NCI-H526 treated with DMSO at 0.1 percent for 48 hours (cell line): ENCODE measurements around the gene CA5A.
"Not testable (repeated sequence)": the region's sequence is repeated elsewhere in the genome, so short reads cannot be mapped to it uniquely, and the experiment has no call there.

Experiments used
- DNase-seq: peaks from one replicate; lab custom pipeline; 2025; lab: John Stamatoyannopoulos, UW

Gene CA5A

DNA sequence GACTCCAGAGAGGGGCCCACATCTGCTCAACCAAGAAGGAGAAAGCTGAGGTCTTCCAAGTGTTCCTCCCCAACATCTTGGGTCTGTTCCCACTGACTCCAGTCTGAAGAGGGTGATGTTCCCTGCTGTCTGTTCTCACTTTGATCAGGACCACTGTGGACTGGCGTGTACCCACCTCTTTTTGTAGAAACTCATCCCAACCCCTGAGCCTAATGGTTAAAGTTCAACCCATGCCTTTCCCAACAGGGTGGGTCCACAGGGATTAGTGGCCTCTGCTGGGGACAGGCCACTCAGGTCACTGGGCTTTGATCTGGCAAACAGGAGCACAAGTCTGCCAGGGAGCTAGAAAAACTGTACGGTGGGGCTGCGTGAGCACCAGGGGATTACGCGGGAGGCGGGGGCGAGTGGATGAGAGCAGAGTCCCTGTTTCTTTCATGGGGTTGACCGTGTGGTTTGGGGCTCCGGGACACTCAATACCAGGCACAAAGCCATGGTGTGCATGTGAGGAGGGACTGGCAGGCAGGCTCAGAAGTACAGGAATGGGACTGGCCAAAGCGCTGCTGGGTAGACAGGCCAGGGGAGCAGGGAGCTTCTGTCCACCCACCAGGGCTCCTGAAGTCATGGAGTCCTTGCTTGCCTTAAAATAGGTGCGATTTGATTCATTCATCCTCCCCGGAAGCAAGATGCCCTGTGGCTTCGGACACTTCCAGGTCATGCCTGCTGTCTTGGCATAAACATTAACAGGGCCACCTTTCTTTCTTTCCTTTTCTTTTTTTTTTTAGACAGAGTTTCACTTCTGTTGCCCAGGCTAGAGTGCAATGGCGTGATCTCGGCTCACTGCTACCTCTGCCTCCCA is at the start of gene CA5A:
CA5A (minus strand) TSS at position 155 of the 856 bp plus-strand sequence; CDS start at position 76, 79 bp downstream.
- DNase-seq: no peak

- not testable (repeated sequence) for DNase-seq
Observed at GRCh38 chr16:87985493-87985892, 49.2 kb upstream of the CA5A start.

GRCh38 chr16:87984632-87985267 is 48.4 kb upstream of the CA5A start:
- no peak for DNase-seq

DNA sequence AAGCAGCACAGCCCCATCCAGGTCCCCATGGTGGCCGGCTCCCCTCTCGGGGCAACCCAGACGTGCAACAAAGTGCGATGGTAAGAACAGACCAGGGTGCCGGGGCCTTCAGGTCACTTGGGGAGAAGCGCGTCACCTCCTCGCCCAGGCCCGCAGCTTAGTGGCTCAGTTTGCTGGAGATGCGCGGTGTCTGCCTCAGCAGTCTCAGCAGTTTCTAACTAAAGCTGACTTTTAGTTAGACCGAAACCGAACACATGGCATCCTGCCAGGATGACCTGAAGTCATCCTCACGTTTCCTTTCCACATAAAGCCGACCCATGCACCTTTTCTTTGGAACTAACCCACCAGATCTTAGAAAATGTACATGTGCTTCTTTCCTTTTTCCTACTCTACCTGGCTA is 47.9 kb upstream of the CA5A start:
- not testable (repeated sequence) for DNase-seq

GRCh38 chr16:87983737-87984097 is 47.4 kb upstream of the CA5A start:
- not testable (repeated sequence) for DNase-seq

GRCh38 chr16:87983072-87983736 is 46.9 kb upstream of the CA5A start:
- DNase-seq: not testable (repeated sequence)

- DNase-seq: no peak
Observed at GRCh38 chr16:87982581-87983041, 46.3 kb upstream of the CA5A start.

DNA sequence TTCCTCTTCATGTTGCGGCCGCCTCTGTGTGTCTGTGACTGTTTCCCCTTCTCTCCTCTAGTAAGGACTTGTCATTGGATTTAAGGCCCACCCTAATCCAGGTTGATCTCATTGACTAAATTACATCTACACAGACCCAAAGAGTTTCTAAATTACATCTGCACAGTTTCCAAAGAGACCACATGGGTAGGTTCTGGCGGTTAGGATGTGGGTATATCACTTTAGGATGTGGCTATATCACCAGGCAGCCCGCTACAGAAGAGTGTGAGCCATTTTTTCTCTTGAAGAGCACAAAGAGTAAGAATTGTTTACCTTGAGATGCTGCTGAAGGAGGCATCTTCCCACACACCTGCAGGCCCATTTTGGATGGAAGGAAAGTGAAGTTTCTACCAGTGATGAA is 45.0 kb upstream of the CA5A start:
- DNase-seq: not testable (repeated sequence)

DNA sequence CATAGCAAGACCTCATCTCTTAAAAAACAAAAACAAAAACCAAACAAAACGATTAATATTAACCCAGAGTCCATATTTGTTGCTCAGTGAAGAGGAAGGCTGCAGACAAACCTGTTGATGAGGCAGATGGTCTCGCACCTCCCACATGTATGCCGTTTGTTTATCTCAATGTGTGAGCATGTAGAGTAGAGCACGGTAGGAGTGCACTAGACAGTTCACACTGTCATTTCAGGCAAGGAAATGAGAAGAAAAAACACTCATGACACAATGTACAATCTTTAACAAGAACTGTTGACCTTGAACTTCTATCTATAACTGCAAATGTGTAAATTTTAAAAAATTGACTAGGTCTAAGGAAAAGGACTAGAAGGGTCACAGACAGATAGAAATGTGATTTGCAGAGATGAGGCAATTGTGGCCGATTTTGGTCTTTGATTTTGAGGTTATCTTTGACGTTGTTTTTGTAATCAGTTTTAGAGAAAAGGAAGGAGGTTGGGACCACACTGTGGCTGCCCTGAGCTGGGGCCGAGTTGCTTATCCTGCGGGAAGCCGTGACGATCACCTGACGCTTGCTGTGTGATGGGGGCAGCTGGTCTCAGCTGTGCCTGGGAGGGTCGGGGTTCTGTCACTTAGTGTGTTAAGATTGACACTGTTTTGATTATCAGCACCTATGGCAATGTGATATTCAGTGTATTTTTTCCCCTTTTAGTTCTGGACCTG is 43.7 kb upstream of the CA5A start:
- DNase-seq: not testable (repeated sequence)

DNA sequence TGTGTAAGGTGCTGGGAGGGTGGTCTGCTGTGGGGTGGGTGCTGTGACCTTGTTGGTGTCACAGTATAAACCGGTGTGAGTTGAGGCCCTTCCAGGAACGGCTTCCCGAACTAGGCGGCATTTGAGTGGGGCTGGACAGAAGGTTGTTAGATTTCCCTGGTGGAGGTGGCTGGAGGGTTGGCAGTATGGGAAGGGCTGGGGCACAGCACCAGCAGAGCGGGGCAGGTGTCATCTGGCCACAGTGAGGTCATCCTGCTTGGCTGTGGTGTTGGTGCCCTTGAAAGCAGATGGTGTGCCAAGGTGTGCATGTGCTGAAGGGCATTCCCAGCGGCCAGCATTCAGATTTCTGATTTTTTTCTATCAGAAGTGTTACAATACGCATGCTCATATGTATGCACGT is 43.0 kb upstream of the CA5A start:
- no peak for DNase-seq

GRCh38 chr16:87978127-87978526 is 41.8 kb upstream of the CA5A start:
- DNase-seq: no peak

DNA sequence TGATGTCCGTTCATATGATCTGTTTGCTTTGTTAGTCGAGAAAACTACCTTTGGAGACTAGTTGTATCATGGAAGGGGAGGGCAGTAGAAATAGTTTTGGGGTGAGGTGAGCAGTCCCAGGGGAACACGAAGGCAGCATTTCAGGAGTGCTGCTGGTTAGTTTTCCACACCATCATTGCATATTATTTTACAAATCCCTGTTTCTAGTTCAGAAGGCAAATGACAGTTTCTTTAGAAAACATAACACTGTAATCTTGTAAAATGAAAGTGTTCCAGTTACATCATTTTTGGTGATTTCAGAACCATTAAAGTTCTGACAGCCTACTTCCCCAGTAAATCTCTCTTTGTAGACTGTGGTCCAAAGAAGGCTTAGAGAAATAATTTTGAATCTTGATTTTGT is 40.3 kb upstream of the CA5A start:
- no peak for DNase-seq

DNA sequence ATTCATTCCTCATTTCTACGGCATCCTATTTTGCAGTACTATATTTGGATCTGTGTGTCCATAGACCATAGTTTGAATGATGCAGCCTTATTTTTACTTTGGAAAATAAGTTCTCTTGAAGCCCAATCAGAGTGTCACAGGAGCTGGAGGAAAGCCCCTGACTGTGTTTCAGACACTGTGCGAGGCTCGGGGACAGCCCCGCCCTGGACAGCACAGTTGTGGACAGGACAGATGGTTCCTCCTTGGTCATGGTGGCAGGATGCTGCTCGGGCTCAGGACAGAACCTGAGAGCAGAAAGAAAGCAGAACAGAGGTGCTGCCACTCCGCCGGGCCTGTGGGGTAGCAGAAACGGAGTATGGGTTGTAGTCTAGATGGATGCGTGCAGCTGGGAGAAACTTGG is 37.8 kb upstream of the CA5A start:
- DNase-seq: no peak

DNA sequence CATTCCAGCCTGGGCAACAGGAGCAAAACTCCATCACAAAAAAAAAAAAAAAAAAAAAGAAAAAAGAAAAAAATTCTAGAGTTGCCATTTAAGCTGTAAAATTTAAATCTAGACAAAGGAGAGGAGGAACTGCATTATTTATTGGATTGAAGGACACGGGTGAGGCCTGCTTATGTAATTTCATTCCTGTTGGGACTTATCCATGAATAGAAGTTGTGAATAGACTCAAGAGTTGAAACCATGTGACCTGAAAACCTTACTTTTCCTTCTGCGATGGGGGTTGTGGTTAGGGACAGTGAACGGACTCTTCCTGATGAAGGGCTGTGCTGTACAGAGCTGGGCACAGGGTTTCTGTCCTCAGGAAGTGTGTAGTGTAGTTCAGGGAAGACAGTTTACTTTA is 37.4 kb upstream of the CA5A start:
- DNase-seq: no peak

- DNase-seq: no peak
Observed at GRCh38 chr16:87971933-87972332, 35.6 kb upstream of the CA5A start.

DNA sequence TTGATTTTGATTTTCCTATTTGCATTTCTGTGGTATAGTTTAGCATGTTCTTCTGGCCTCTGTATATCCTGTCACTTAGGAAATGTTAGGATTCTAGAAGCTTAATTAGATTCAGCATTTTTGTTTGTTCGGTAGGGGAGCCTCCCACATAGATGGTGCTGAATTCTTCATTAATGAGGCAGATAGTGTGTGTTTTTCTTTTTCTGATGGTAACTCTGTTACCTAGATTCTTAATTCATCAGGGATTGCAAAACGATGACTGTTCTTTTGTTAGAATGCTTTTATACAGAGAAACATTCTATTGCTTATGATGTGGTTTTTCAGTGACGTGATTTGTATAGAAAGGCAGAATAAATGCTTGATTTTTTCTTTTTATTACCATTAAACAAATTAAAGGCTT is 33.9 kb upstream of the CA5A start:
- no peak for DNase-seq

DNA sequence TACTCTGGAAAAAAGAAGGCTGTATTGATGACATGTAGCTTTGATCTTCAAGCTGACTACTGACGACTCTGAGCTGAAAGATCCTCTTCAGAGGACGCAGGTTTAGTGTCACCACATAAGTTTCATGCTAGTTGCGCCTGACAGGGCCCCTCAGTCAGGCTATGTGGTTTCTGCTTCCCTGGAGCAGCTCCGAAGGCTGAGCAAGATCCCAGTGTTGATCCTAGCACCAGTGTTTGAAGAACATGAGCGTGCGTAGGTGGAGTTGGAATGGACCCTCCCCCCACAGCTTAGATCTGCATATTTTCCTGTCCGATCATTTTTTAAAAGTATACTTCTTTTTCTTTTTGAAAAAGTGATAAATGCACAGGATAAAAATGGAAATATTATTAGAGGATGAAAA is 32.2 kb upstream of the CA5A start:
- no peak for DNase-seq

DNA sequence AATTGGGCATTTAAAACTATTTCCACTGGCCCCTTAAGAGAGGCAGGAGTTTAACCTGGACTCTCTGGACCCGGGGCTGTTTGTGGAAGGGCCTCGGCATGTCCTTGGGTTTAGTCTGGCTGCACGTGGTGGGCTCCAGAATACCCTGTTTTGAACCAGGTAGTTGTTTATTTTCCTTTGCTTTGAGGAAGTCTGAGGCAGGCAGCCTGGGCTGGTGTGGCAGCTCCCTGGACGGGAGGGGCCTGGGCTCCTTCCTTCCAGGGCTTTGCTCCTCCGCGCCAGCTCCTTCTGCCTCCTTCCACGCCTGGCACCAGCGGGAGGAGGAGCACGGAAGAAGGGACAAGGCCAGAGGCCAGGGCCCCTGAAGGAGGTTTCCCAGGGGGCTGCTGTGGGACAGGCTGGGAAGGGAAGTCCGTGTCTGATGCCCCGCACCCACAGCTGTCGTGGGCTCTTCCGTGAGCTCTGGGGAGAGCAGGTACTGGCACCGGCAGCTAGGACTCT is 30.4 kb upstream of the CA5A start:
- DNase-seq: no peak

DNA sequence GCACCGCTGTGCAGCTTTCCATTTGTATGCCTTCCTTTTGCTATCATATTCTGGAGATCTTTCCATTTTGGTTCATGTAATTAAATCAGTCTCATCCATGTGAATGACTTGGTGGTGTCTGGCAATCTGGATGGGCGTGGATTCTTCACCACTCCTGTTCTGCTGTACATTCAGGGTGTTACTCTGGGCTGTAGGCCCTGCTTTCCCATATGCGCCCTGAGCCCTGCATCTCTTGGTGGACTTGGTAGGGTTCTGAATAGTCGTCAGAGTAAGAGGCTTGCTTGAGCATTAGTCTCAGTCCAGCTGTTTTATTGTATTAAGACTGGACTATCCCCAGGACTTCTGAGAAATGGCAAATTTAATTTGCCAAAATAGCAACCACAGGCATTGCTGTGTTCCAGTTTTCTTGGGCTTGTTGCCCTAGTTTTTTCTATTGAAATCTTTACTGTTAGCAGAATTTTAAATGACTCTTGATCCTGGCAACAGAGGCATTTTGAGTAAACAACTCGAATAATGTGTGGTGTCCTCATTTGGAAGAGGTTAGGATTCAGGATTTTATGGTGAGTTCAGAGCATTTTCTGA is 29.8 kb upstream of the CA5A start:
- no peak for DNase-seq

GRCh38 chr16:87965417-87965816 is 29.1 kb upstream of the CA5A start:
- DNase-seq: no peak

- no peak for DNase-seq
Observed at GRCh38 chr16:87964049-87964659, 27.8 kb upstream of the CA5A start.
